Fibroblast of mammary gland (primary cell): Measurements from ENCODE around the gene ELAVL1.

Experiments used
- DNase-seq: peaks from one replicate; pipeline ENCODE4 v3.0.0-alpha.2; 2010; ENCODE audit warnings: low read depth
- H3K4me3 ChIP-seq: 2 replicates; pipeline ENCODE4 v1.5.1; 2011; ENCODE audit warnings: low read depth, mild to moderate bottlenecking, low read length, moderate library complexity; ENCODE audit not compliant: control insufficient read depth
- TF ChIP-seq, protein P1 (sequence below): conservative IDR thresholded peaks from 2 replicates; pipeline ENCODE4 v1.5.1; 2011; ENCODE audit warnings: low read depth, low read length, inconsistent platforms; ENCODE audit not compliant: control insufficient read depth, insufficient read depth

Gene ELAVL1

DNA sequence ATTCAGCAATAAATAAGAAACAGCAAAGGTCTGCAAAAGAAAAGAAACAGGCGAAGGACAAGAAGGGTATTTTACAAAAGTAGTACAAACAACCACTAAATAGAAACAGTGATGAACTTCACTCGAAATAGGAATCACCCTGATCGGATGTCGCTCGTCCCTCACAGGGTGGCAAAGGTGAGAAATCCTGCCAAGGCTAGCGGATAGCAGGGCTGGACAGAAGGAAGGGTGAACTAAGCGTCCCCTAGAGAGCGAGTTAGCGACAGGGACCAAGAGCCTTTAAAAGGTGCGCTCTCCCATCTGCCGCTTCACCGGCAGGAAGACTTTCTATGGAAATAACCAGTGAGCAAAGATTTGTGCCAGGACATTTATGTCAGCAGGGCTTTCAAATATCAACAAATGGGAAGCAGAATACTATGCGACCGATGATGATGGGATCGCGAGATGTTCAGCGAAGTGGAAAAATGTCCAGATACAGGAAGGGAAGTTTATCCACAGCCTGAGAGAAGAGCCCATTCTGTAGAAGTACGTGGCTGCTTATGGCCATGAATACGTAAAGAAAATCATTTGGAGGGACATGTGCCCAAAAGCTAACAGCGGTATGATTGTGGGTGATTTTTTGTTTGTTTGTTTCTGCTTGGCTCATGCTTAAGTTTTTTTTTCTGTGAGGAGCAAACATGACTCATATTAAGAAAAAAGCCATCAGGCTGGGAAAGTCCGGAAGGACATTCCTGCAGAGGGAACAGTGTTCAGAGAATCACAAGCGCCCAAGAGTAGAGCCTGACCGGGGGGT, 18.9 kb downstream of the ELAVL1 start:
- H3K4me3 ChIP-seq: no peak overlapping the region
- TF ChIP-seq, protein P1, sequence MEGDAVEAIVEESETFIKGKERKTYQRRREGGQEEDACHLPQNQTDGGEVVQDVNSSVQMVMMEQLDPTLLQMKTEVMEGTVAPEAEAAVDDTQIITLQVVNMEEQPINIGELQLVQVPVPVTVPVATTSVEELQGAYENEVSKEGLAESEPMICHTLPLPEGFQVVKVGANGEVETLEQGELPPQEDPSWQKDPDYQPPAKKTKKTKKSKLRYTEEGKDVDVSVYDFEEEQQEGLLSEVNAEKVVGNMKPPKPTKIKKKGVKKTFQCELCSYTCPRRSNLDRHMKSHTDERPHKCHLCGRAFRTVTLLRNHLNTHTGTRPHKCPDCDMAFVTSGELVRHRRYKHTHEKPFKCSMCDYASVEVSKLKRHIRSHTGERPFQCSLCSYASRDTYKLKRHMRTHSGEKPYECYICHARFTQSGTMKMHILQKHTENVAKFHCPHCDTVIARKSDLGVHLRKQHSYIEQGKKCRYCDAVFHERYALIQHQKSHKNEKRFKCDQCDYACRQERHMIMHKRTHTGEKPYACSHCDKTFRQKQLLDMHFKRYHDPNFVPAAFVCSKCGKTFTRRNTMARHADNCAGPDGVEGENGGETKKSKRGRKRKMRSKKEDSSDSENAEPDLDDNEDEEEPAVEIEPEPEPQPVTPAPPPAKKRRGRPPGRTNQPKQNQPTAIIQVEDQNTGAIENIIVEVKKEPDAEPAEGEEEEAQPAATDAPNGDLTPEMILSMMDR: no peak
- peak; percentile 76 for DNase-seq

DNA sequence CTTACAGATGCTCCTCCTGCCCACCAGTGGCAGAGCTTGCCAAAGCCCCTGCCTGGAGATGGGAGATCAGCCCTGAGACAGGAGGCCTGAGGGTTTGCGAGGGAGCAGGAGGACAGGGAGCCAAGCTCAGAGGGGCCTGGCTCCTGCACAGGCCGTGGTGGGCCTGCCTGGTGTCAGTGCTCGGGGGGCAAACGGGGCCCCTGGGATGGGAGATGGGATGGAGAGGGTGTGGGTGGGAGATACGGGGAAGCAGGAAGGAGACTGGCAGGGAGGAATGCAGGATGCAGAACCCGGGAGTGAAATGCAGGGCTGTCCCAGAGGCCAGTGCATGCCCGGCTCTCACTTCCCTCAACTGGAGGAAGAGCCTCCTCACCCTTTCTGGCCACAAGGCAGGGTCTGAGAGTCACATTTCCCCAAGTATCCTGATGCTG, 19.9 kb downstream of the ELAVL1 start:
- TF ChIP-seq, protein P1: no peak
- no peak for DNase-seq
- no peak overlapping the region for H3K4me3 ChIP-seq

DNA sequence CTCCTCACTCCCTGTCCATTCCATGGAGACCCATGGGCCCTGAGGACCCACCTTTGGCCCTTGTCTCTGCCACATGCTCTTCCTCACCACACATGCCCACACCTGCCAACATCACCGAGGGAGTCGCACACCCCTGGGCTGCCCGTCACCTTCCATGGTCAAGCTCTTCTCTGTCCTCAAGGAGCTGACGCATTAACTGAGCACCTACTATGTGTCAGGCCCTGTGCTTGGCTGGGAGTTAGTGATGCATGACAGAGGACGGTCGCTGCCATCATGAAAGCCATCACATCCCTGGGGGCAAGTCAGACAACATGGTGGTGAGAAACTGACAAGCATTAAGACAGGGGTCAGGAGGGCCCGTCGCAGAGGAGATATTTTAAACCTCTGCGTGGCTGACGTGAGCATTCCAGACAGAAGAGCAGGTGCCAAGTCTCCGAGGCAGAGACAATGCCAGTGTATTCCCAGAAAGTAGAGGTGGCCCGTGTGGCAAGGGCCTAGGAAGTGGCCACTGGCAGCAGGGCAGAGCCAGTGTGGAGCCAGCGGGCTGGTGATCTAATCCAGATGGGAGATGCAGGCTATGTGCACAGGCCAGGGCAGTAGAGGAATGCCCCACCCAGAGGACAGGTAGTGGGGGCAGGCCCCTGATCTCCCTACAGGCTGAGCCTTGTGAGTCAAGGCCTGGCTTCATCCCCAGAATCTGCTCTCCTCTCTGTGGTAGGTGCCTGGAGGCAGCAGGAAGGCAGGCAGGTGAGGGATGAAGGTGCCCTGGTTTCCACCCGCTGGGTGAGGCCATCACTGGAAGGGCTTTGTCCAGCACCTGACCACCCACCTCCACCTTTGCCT, 21.2 kb downstream of the ELAVL1 start:
- H3K4me3 ChIP-seq: no peak overlapping the region
- TF ChIP-seq, protein P1: no peak
- DNase-seq: no peak

DNA sequence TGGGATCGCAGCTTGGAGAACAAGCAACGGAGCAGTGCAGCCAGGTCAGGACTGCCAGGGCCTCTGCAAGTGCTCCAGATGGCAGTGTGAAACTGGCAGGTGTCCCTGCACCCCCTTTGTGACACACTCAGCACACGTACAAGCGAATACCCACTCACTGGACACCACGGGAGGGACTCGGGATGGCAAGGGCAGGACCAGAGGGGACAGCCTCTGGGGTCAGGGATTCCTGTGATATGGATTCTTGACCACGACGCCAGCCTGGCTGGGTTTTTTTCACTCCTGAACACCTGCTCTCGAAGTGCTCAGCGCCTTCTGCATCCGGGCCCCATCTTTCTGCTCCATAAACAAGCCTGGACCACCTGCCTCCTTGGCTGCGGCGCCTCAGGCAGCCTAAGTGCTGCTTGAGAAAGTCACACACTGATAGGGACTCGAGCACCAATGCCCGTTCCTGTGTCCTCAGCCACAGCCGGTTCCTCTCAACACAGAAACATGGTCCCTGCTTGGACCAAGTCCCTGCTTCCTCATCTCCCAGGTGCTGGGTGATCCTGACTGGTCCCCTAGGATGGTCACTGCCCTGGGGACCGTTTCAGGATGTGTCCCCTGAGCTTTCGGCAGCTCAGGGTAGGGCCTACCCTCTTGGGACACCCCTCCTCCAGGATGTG, 22.0 kb downstream of the ELAVL1 start:
- TF ChIP-seq, protein P1: no peak
- DNase-seq: no peak
- no peak overlapping the region for H3K4me3 ChIP-seq

DNA sequence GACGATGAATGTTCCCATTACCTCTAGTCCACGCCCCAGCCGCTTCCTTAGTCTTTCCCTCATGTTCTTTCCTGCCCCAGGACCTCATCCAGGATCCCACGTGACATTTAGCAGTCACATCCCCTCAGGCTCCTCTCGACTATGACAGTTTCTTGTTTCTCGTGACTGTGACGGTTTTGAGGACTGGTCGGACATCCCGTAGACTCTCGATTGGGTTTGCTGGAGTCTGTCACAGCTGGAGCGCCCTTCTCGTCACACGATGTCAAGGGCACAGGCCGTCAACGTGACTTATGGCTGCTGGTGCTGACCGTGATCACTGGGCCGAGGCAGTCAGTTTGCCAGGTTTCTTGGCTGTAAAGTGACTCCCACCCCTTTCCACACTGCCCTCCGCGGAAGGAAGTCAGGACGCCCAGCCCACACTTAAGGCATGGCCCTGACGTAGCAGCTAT, 22.8 kb downstream of the ELAVL1 start:
- H3K4me3 ChIP-seq: no peak overlapping the region
- DNase-seq: no peak
- TF ChIP-seq, protein P1: no peak

DNA sequence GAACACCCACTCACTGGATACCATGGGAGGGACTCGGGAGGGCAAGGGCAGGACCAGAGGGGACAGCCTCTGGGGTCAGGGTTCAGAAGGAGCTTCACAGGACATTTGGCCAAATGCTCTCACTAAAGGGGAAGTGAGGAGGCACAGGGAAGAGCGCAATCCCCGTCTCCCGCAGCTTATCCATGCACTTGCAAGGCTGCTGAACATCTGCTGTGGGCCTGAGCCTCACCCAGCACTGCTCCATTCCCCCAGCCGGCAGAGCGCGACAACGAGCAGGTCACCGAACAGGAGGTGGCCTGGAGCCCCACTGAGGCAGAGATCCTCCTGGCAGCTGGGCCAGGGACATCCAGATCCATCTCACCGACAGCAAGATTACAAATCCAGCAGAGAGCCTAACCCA, 23.3 kb downstream of the ELAVL1 start:
- no peak overlapping the region for H3K4me3 ChIP-seq
- TF ChIP-seq, protein P1: no peak
- no peak for DNase-seq
